Neuronal stem cell (in vitro differentiated cells): ENCODE data around the gene FCHSD2.

Experiments
- DNase-seq: peaks from one replicate; pipeline ENCODE4 v3.0.0-alpha.2; 2013; ENCODE audit warnings: low spot score
- H2AFZ ChIP-seq: one replicate; pipeline ENCODE4 v1.6.1; 2013; ENCODE audit warnings: mild to moderate bottlenecking, low read length, inconsistent platforms
- H2AK5ac ChIP-seq: 2 replicates; pipeline ENCODE4 v1.6.1; 2013; ENCODE audit warnings: low read depth, mild to moderate bottlenecking, inconsistent platforms, low read length, moderate library complexity, mixed read lengths
- H2BK120ac ChIP-seq: 2 replicates; pipeline ENCODE4 v1.6.1; 2013; ENCODE audit warnings: low read depth, mild to moderate bottlenecking, inconsistent platforms, low read length, moderate library complexity, mixed read lengths
- H2BK12ac ChIP-seq: one replicate; pipeline ENCODE4 v1.6.1; 2013; ENCODE audit warnings: low read length, inconsistent platforms
- H2BK15ac ChIP-seq: 2 replicates; pipeline ENCODE4 v1.6.1; 2013; ENCODE audit warnings: mild to moderate bottlenecking, low read length, inconsistent platforms, mixed read lengths
- H2BK5ac ChIP-seq: one replicate; pipeline ENCODE4 v1.6.1; 2013; ENCODE audit warnings: inconsistent platforms, mild to moderate bottlenecking, low read length, moderate library complexity
- H3K14ac ChIP-seq: one replicate; pipeline ENCODE4 v1.6.1; 2013; ENCODE audit warnings: low read length, inconsistent platforms
- H3K18ac ChIP-seq: 2 replicates; pipeline ENCODE4 v1.6.1; 2013; ENCODE audit warnings: low read length, inconsistent platforms
- H3K23ac ChIP-seq: 2 replicates; pipeline ENCODE4 v1.6.1; 2013; ENCODE audit warnings: low read depth, mild to moderate bottlenecking, mixed read lengths, low read length, inconsistent platforms; ENCODE audit not compliant: poor library complexity
- H3K27ac ChIP-seq: replicated peaks from 3 replicates; pipeline ENCODE4 v1.5.1; 2013; ENCODE audit warnings: low read length, inconsistent platforms
- H3K27me3 ChIP-seq, 3 experiments: 2 replicates each; pipeline ENCODE4 v1.6.1; 2013; ENCODE audit warnings: low read length in 3 of 3, mild to moderate bottlenecking in 2 of 3, inconsistent platforms in 1 of 3, low read depth in 1 of 3, mixed read lengths in 1 of 3, moderate library complexity in 1 of 3; ENCODE audit not compliant: control insufficient read depth in 3 of 3, insufficient read depth in 3 of 3
- H3K36me3 ChIP-seq, 2 donors: replicated peaks in 1 of 2; 2 replicates each; pipeline ENCODE4 v1.6.1; 2013; ENCODE audit warnings: low read length in 2 of 2; ENCODE audit not compliant: control insufficient read depth in 2 of 2, insufficient read depth in 2 of 2
- H3K4ac ChIP-seq: 2 replicates; pipeline ENCODE4 v1.6.1; 2013; ENCODE audit warnings: inconsistent platforms, mild to moderate bottlenecking, low read length, moderate library complexity
- H3K4me1 ChIP-seq, 2 donors: 1 replicate in 1 of 2; 2 replicates in 1 of 2; pipeline ENCODE4 v1.6.1; 2013; ENCODE audit warnings: low read length in 2 of 2, low read depth in 1 of 2; ENCODE audit not compliant: control insufficient read depth in 2 of 2, insufficient read depth in 1 of 2
- H3K4me2 ChIP-seq: one replicate; pipeline ENCODE4 v1.6.1; 2013; ENCODE audit warnings: mild to moderate bottlenecking, low read length, inconsistent platforms; ENCODE audit not compliant: insufficient read depth, poor library complexity, severe bottlenecking
- H3K4me3 ChIP-seq, 2 donors: 2 replicates each; pipeline ENCODE4 v1.5.1; 2013; ENCODE audit warnings: low read length in 2 of 2, mild to moderate bottlenecking in 2 of 2, inconsistent platforms in 1 of 2, moderate library complexity in 1 of 2
- H3K79me1 ChIP-seq: one replicate; pipeline ENCODE4 v1.6.1; 2013; ENCODE audit warnings: low read depth, mild to moderate bottlenecking, inconsistent platforms, low read length, moderate library complexity
- H3K9ac ChIP-seq: one replicate; pipeline ENCODE4 v1.6.1; 2013; ENCODE audit warnings: mild to moderate bottlenecking, low read depth, low read length, inconsistent platforms; ENCODE audit not compliant: poor library complexity
- H3K9me3 ChIP-seq, 2 donors: replicated peaks in 1 of 2; 2 replicates each; pipeline versions ENCODE3 to v1.6.1; 2013; ENCODE audit warnings: low read length in 2 of 2, mild to moderate bottlenecking in 2 of 2, inconsistent platforms in 1 of 2, low read depth in 1 of 2, mixed read lengths in 1 of 2, moderate library complexity in 1 of 2; ENCODE audit not compliant: control insufficient read depth in 2 of 2, insufficient read depth in 1 of 2
- H4K8ac ChIP-seq: one replicate; pipeline ENCODE4 v1.6.1; 2013; ENCODE audit warnings: low read depth, mild to moderate bottlenecking, inconsistent platforms, low read length, moderate library complexity
- H4K91ac ChIP-seq: one replicate; pipeline ENCODE4 v1.6.1; 2013; ENCODE audit warnings: low read length, low read depth, mild to moderate bottlenecking, inconsistent platforms; ENCODE audit not compliant: poor library complexity
- WGBS, 2 donors: extraction: QIAGEN DNeasy Blood & Tissue Kit; methylation state at CpG; one replicate each; pipeline ENCODE4 v1.1.7; 2013; ENCODE audit warnings: missing lambda C conversion rate in 2 of 2, mixed read lengths in 1 of 2; ENCODE audit not compliant: insufficient read length in 2 of 2, insufficient replicate concordance in 1 of 2; ENCODE audit errors: extremely low coverage in 2 of 2; 5-methylcytosine and 5-hydroxymethylcytosine counted together

The FCHSD2 gene

GRCh38 chr11:72950685-72951084 is 191.4 kb downstream of the FCHSD2 start:
- no peak overlapping the region for H2AK5ac ChIP-seq
- H2BK120ac ChIP-seq = no peak overlapping the region
- no peaks in the 10 kb centered on the region for H3K79me1 ChIP-seq
- H3K4ac ChIP-seq = no peak overlapping the region
- DNase-seq = no peak
- H2BK5ac ChIP-seq = no peak overlapping the region
- H3K4me3 ChIP-seq = no peak overlapping the region
- H4K91ac ChIP-seq = no peak overlapping the region
- no peaks in the 10 kb centered on the region for H3K9me3 ChIP-seq
- no peak overlapping the region for H2BK12ac ChIP-seq
- H3K14ac ChIP-seq = no peak overlapping the region
- no peak overlapping the region for H4K8ac ChIP-seq
- peaks cover 0 to 4% of the 10 kb centered on the region in 2 donors for H3K4me1 ChIP-seq
- no peak overlapping the region for H3K27ac ChIP-seq
- H3K23ac ChIP-seq = no peak overlapping the region
- no peak overlapping the region for H3K18ac ChIP-seq
- H2AFZ ChIP-seq = no peak overlapping the region
- WGBS, 2 donors = no CpG with 5 or more reads among the region's 3 CpGs
- H2BK15ac ChIP-seq = no peak overlapping the region
- H3K36me3 ChIP-seq = no peaks in the 10 kb centered on the region
- H3K27me3 ChIP-seq = no peaks in the 10 kb centered on the region
- H3K9ac ChIP-seq = no peak overlapping the region
- no peak overlapping the region for H3K4me2 ChIP-seq

DNA sequence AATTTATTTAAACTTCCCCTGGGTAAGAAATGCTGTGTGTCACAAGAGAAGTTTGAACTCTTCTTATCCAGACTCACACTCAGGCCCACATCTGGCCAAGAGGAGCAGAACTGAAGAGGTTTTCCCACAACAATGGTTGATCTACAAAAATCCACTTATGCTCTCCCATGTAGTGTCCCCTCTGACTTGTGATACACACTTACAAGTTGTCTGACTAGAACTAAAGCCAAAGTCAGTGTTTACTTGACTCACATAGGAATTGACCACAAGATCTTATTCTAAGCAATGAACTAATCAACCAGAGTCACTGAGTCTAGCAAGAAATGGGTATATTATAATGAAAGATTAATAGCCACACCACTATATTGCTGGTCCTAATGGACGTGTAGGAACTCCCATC is 194.9 kb downstream of the FCHSD2 start:
- Histone ChIP-seq H3K4me1 (peaks cover 0 to 2% of the 10 kb centered on the region in 2 donors), H3K18ac (no peak overlapping the region), H4K8ac (no peak overlapping the region), H2BK12ac (no peak overlapping the region), H2BK120ac (no peak overlapping the region), H3K9me3 (peaks cover 0 to under 1% of the 10 kb centered on the region in 2 donors), H3K14ac (no peak overlapping the region), H3K79me1 (no peaks in the 10 kb centered on the region), H3K23ac (no peak overlapping the region), H3K27me3 (no peaks in the 10 kb centered on the region), H2BK15ac (no peak overlapping the region), H3K4me3 (no peak overlapping the region), H2AFZ (no peak overlapping the region), H2AK5ac (no peak overlapping the region), H3K4ac (no peak overlapping the region), H3K27ac (no peak overlapping the region), H3K9ac (no peak overlapping the region), H2BK5ac (no peak overlapping the region), H3K36me3 (no peaks in the 10 kb centered on the region), H3K4me2 (no peak overlapping the region), H4K91ac (no peak overlapping the region)
- WGBS, 2 donors = no CpG with 5 or more reads among the region's 1 CpG
- no peak for DNase-seq

DNA sequence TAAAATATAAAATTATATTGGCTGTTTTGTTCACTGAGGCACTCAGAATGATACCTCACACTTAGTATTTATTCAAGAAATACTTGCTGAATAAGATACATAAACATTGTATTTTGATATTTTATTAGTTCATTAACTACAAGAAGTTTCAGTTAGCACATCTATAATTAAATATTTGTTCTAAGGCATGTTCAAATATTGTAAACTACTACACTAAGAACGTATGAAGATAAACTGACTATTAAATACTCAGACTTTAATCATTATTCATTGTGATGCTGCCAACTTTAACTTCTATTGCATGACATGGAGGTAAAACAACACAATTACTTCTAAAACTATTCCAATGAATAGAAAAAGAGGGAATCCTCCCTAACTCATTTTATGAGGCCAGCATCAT is 198.5 kb downstream of the FCHSD2 start:
- no peaks in the 10 kb centered on the region for H3K36me3 ChIP-seq
- no peaks in the 10 kb centered on the region for H3K4me1 ChIP-seq
- no peak overlapping the region for H2BK5ac ChIP-seq
- H3K9me3 ChIP-seq = peaks cover 0 to 5% of the 10 kb centered on the region in 2 donors
- H3K4me3 ChIP-seq = no peak overlapping the region
- no peak overlapping the region for H3K4ac ChIP-seq
- no peak overlapping the region for H3K9ac ChIP-seq
- no peaks in the 10 kb centered on the region for H3K79me1 ChIP-seq
- no peak overlapping the region for H3K14ac ChIP-seq
- H3K18ac ChIP-seq = no peak overlapping the region
- no peak overlapping the region for H2AK5ac ChIP-seq
- no peak overlapping the region for H3K4me2 ChIP-seq
- H4K91ac ChIP-seq = no peak overlapping the region
- H3K27me3 ChIP-seq = no peaks in the 10 kb centered on the region
- no peak for DNase-seq
- no CpG with 5 or more reads among the region's 1 CpG for WGBS, 2 donors
- no peak overlapping the region for H2BK15ac ChIP-seq
- H3K23ac ChIP-seq = no peak overlapping the region
- H4K8ac ChIP-seq = no peak overlapping the region
- no peak overlapping the region for H2AFZ ChIP-seq
- no peak overlapping the region for H2BK12ac ChIP-seq
- H2BK120ac ChIP-seq = no peak overlapping the region
- no peak overlapping the region for H3K27ac ChIP-seq

DNA sequence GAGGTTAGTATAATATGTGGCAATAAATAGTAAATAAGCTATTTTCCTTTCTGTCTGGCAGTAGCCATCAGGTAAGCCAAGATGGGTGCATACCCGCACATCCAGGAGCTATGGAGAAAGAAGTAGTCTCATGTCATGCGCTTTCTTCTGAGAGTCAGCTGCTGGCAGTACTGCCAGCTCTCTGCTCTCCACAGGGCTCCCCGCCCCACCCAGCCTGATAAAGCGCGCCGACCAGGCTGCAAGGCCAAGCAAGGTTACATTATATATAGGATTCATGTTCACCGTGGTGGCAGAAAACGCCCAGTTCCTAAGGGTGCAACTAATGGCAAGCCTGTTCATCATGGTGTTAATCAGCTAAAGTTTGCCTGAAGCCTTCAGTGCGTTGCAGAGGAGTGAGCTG is 201.7 kb downstream of the FCHSD2 start:
- H2BK5ac ChIP-seq = no peak overlapping the region
- no peak overlapping the region for H2BK15ac ChIP-seq
- no peak overlapping the region for H3K18ac ChIP-seq
- no peak overlapping the region for H2AFZ ChIP-seq
- no peak for DNase-seq
- no peak overlapping the region for H3K27ac ChIP-seq
- no peak overlapping the region for H3K4me3 ChIP-seq
- no peak overlapping the region for H3K9ac ChIP-seq
- H3K4me2 ChIP-seq = no peak overlapping the region
- H2BK120ac ChIP-seq = no peak overlapping the region
- H4K8ac ChIP-seq = no peak overlapping the region
- WGBS, 2 donors = no CpG with 5 or more reads among the region's 9 CpGs
- H3K23ac ChIP-seq = no peak overlapping the region
- H4K91ac ChIP-seq = no peak overlapping the region
- peaks cover 0 to 5% of the 10 kb centered on the region in 2 donors for H3K9me3 ChIP-seq
- H3K36me3 ChIP-seq = peaks cover 0 to 2% of the 10 kb centered on the region in 2 donors
- H3K27me3 ChIP-seq = no peaks in the 10 kb centered on the region
- H2AK5ac ChIP-seq = no peak overlapping the region
- no peaks in the 10 kb centered on the region for H3K4me1 ChIP-seq
- H2BK12ac ChIP-seq = no peak overlapping the region
- H3K14ac ChIP-seq = no peak overlapping the region
- no peaks in the 10 kb centered on the region for H3K79me1 ChIP-seq
- no peak overlapping the region for H3K4ac ChIP-seq
